ENCODE results near the gene NT5C.
"Not testable (repeated sequence)": the region's sequence is repeated elsewhere in the genome, so short reads cannot be mapped to it uniquely, and the experiment has no call there.

Gene NT5C

GRCh38 chr17:75131278-75132017 is at the start of gene NT5C:
Gene NT5C, minus strand, starts transcription at chr17:75131742. Its CDS starts 35 bp downstream, at chr17:75131707.
- peak in 1 of 2 donors; percentile 45 for DNase-seq (ENCODE audit: low read depth in 2 of 2, low spot score in 1 of 2)

- no peak for DNase-seq (ENCODE audit: low read depth in 2 of 2, low spot score in 1 of 2)
These were observed 49.6 kb upstream of the NT5C start for GRCh38 chr17:75181110-75181509.

- no peak for DNase-seq (ENCODE audit: low read depth in 2 of 2, low spot score in 1 of 2)
These were observed 46.9 kb upstream of the NT5C start for GRCh38 chr17:75178453-75178852.

- no peak for DNase-seq (ENCODE audit: low read depth in 2 of 2, low spot score in 1 of 2)
These were observed 45.1 kb upstream of the NT5C start for GRCh38 chr17:75176625-75177024.

- no peak for DNase-seq (ENCODE audit: low read depth in 2 of 2, low spot score in 1 of 2)
These were observed 43.5 kb upstream of the NT5C start for GRCh38 chr17:75174996-75175395.

GRCh38 chr17:75173526-75173925 is 42.0 kb upstream of the NT5C start:
- DNase-seq (ENCODE audit: low read depth in 2 of 2, low spot score in 1 of 2) = no peak

- DNase-seq (ENCODE audit: low read depth in 2 of 2, low spot score in 1 of 2) = no peak
These were observed 37.5 kb upstream of the NT5C start for GRCh38 chr17:75168998-75169397.

GRCh38 chr17:75164606-75165005 is 33.1 kb upstream of the NT5C start:
- not testable (repeated sequence) for DNase-seq (ENCODE audit: low read depth in 2 of 2, low spot score in 1 of 2)

- no peak for DNase-seq (ENCODE audit: low read depth in 2 of 2, low spot score in 1 of 2)
These were observed 31.5 kb upstream of the NT5C start for GRCh38 chr17:75163074-75163473.

GRCh38 chr17:75160211-75160610 is 28.7 kb upstream of the NT5C start:
- no peak for DNase-seq (ENCODE audit: low read depth in 2 of 2, low spot score in 1 of 2)

- DNase-seq (ENCODE audit: low read depth in 2 of 2, low spot score in 1 of 2) = no peak
These were observed 27.9 kb upstream of the NT5C start for GRCh38 chr17:75159196-75160031.

- DNase-seq (ENCODE audit: low read depth in 2 of 2, low spot score in 1 of 2) = not testable (repeated sequence)
These were observed 26.9 kb upstream of the NT5C start for GRCh38 chr17:75158480-75158879.

GRCh38 chr17:75155191-75155601 is 23.7 kb upstream of the NT5C start:
- no peak for DNase-seq (ENCODE audit: low read depth in 2 of 2, low spot score in 1 of 2)

GRCh38 chr17:75154195-75155106 is 22.9 kb upstream of the NT5C start, which contains the start of gene JPT1:
Gene JPT1, minus strand, starts transcription at chr17:75154512. Its CDS starts 115 bp downstream, at chr17:75154397.
- peak; percentile 96 for DNase-seq (ENCODE audit: low read depth in 2 of 2, low spot score in 1 of 2)

- no peak for DNase-seq (ENCODE audit: low read depth in 2 of 2, low spot score in 1 of 2)
These were observed 22.2 kb upstream of the NT5C start for GRCh38 chr17:75153780-75154194.

GRCh38 chr17:75152922-75153779 is 21.6 kb upstream of the NT5C start:
- DNase-seq (ENCODE audit: low read depth in 2 of 2, low spot score in 1 of 2) = no peak

- DNase-seq (ENCODE audit: low read depth in 2 of 2, low spot score in 1 of 2) = no peak
These were observed 21.0 kb upstream of the NT5C start for GRCh38 chr17:75152523-75152921.

GRCh38 chr17:75151930-75152329 is 20.4 kb upstream of the NT5C start:
- no peak for DNase-seq (ENCODE audit: low read depth in 2 of 2, low spot score in 1 of 2)

GRCh38 chr17:75147878-75148546 is 16.5 kb upstream of the NT5C start:
- no peak for DNase-seq (ENCODE audit: low read depth in 2 of 2, low spot score in 1 of 2)

GRCh38 chr17:75146592-75146991 is 15.1 kb upstream of the NT5C start:
- no peak for DNase-seq (ENCODE audit: low read depth in 2 of 2, low spot score in 1 of 2)

Measured in stimulated activated CD8-positive, alpha-beta memory T cell treated with anti-CD3 and anti-CD28 coated beads, Interleukin-4, amount 100 ng/mL, for 4 hours (primary cell).